Hematopoietic multipotent progenitor cell (in vitro differentiated cells): ENCODE data around the gene C5orf15. TPM values are rescaled to one million over a fixed set of nuclear protein-coding genes. Genes with fewer than 3 reads are reported as not detected.
A peak's percentile ranks its signal among the peaks of the same experiment; 100 is the strongest.

Experiments used
- DNase-seq, 3 donors: peaks; one replicate each; pipeline ENCODE4 v3.0.0-alpha.2; 2011 to 2015; ENCODE audit warnings: low read depth in 2 of 3, low spot score in 2 of 3
- total RNA-seq: library from RNA; depleted of rRNA; stranded (reverse); fragments of >200 nt; gene quantifications from one replicate; pipeline ENCODE4 v1.2.3, GENCODE V29; 2012

Gene C5orf15
- total RNA-seq, 1 donor, result 26.7 TPM

- DNase-seq, result no peak
Measured at GRCh38 chr5:133925866-133926488, 42.4 kb downstream of the C5orf15 start.

GRCh38 chr5:133925269-133925668, 43.2 kb downstream of the C5orf15 start:
- DNase-seq, result no peak

DNA sequence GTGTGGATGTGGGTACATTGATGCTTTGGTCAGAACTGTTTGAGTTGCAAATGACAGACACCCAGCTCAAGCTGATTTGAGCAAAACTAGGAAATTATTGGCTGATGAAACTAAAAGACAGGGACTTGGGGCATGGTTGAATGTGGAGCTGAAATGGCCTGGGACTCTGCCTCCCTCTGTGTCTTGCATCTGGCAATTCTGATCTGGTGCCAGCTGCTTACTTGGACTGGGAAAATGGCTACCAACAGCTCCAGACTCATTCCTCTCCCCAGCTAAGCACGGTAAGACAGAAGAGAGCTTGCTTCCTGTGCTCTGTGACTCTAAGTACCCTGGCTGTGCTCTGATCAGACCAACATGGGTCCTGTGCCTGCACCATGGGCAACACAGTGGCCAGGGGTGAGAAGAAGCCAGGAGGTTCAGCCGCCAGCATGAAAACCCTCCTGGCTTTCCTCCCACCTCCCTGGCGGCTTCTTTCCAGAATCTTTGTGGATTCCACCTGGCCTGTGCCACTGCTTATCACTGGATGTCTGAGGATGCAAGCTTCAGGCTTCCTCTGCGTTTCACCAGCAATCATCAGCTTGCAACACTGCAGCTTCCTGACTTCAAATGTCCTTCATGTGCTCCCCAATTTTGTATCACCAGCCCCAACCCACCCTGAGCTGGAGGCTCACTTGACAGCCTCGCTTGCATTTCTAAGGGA, 44.1 kb downstream of the C5orf15 start:
- no peak for DNase-seq

- DNase-seq, result no peak
Measured at GRCh38 chr5:133921979-133922378, 46.4 kb downstream of the C5orf15 start.

DNA sequence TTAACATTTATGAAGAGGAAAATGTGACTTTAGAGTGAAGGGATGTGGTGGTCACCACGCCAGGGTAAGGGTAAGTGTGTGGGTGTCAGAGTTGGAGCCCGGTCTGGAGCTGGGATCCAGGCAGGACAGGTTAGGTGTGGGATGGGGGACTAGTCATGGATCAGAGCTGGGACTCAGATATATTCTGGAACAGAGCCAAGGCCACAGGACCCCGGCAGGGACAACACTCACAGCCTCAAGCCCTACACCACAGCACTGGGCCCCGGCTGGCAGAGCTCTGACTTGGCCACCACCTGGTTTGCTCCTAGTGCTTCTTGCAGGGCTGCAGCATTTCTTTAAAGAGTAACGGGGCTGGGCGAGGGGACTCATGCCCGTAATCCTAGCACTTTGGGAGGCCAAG, 47.4 kb downstream of the C5orf15 start:
- DNase-seq, result no peak

GRCh38 chr5:133919148-133920136, 49.0 kb downstream of the C5orf15 start:
- DNase-seq, result no peak

DNA sequence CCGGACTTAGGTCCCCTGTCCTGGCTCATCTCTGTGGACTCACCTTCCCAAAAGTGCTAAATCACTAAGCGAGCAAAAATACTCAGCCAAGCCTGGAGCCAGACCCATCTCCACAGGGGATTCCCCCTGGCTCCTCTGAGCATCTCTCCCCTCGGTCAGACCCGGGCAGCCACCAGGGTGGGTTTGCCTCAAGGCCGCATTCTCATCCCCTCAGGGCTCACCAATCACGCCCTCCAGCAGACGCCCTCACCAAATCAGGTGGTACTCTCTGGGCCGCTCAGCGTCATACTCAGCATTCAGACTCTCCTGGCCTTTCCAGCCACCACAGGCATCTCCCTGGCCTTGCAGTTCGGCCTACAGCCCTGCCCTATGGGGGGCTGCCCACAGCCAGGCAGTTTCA, 49.7 kb downstream of the C5orf15 start:
- no peak for DNase-seq

- DNase-seq, result no peak
Measured at GRCh38 chr5:133918316-133918715, 50.1 kb downstream of the C5orf15 start.

GRCh38 chr5:133917785-133918184, 50.6 kb downstream of the C5orf15 start:
- no peak for DNase-seq

DNA sequence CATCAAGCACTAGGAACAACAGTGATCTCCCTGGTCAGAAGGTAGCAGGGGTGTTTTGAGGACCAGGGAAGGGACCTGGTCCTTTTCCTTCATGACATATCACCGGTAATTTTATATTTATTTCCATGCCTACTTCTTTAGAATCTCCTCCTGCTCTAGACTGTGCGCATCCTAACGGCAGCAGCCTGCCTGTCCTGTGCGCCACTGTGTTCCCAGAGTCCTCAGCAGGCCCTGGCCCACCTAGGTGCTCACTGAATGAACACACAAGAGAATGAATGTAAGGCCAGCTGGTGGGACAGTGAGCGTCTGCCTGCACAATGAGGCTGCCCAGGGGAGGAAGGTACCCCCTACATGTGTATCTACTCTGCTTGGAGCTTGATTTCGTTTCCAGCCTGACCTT, 51.5 kb downstream of the C5orf15 start:
- DNase-seq, result no peak

GRCh38 chr5:133916479-133916878, 51.9 kb downstream of the C5orf15 start:
- DNase-seq, result no peak

GRCh38 chr5:133914434-133914833, 54.0 kb downstream of the C5orf15 start:
- DNase-seq, result no peak

DNA sequence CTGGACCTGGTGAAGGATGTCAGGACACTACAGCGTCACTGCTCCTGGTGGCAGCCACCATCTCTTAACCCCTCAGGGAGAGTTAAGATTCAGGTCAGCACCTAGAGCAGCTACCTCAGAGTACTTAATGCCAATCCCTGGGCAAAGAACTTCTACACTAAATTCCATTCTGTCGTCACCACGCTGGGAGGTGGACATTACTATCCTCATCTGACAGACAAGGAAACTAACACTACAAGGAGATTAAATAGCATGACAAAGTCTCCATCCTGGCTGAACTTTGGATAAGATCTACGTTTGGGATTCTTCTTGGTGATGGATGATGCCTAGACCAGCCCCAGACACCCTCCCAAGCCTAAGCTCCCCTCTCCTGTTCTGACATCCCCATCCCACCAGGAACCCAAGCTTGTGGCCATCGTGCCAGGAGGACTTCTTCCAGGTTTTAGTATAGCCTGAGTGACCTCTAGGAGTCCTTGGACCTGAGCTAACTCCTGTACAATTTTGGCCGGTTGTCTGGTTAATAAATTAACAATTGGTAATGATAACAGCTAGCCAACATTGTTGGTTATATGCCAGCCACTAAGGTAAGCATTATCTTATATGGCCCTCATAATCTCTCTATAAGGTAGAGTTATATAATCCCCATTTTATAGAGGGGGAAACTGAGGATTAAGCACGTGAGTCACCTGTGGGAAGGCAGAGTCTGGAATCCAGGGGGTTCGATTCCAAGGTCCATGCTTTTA, 54.8 kb downstream of the C5orf15 start:
- no peak for DNase-seq

DNA sequence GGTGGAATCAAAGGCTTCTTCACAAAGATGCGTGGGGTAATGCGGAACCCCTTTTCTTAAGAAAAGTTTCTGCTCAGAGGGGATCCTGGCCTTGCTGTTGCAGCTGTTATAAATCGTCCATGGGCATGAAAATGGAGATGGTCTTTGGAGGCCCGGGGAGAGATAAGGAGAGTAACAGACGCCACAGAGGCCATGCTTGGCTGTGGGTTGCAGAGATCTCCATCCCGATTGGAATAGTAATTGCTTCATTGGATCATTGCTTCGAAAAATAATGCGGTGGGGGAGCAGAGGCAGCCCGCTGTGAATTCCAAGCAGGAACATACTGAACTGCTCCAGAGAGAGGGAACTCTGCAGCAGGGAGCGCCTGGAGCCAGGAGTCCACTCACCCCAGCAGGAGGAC, 55.5 kb downstream of the C5orf15 start:
- no peak for DNase-seq

DNA sequence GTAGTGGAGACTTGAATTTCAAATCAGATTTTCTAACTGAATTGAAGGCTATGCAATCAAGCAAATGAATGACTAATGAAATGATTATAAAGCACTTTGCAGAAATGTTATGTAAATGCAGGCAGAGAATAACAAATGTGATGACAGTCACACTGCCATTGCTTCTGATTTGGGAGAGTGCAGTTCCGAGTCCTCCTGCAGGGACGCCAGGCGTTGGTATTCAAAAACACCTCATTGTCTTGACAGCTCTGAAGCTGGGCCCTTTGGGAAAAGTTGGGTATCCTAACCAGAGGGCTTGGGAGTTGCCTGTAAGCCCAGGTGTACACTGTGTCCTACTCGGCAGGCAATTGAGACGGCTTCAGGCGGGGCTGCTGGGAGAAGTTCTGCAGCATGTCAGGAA, 57.9 kb downstream of the C5orf15 start:
- no peak for DNase-seq

DNA sequence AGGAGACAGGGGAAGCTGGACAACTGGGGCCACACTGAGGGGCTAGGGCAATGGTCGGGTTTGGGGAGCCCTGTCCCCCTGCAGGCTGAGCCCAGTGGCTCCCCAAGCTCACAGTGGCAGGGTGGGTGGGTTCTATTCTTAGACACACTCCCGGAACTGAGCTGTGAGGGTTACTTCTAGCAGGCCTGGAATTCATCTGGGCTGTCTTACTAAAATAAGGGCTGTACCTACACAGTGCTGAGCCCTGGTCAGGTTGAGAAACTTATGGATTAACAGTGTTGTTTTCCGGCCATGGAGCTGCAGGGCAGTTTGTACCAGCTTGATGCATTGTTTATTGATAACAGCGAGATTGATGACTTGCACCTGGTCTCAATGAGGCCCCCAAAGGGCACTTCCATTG, 58.8 kb downstream of the C5orf15 start:
- no peak for DNase-seq

DNA sequence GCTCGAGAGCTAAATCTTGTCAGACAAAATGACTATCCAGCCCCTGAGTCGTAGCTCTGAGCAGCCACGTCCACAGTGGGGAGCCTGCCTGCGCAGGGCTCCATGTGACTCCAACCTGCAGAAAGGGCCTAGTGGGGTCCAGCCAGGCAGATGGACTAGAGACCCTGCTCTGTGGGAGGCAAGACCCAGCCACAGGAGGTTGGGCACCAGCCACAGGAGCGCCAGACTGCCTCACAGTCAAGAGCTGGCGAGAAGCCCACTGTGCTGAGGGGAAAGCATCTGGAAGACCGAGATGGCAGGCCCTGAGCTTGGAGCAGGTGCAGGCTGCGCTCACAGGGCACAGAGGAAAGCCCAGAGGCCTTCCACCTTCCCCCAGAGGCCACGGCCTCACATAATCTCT, 61.4 kb downstream of the C5orf15 start:
- peak in 1 of 3 donors; percentile 8 for DNase-seq

DNA sequence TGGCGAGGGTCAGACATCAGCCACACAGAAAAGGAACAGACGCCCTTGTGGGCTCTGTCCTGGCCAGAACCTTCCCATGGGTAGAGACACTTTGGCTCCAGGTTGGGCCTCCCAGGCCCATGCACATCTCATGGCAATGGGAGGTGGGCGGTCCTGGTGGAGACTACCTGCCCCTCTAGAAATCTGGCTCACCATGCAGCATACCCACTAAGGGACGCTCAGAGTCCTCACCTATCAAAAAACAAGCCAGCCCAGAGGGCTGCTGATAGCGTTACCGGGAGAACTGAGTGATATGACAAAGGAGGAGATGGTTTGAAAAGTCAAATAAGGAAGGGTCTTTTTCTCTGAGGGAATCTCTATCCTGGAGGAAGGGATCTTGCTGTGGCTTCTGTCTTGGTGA, 62.1 kb downstream of the C5orf15 start:
- DNase-seq, result peak in 1 of 3 donors; percentile 12
